Measurements from ENCODE around the gene SYCE1L.

SYCE1L gene

DNA sequence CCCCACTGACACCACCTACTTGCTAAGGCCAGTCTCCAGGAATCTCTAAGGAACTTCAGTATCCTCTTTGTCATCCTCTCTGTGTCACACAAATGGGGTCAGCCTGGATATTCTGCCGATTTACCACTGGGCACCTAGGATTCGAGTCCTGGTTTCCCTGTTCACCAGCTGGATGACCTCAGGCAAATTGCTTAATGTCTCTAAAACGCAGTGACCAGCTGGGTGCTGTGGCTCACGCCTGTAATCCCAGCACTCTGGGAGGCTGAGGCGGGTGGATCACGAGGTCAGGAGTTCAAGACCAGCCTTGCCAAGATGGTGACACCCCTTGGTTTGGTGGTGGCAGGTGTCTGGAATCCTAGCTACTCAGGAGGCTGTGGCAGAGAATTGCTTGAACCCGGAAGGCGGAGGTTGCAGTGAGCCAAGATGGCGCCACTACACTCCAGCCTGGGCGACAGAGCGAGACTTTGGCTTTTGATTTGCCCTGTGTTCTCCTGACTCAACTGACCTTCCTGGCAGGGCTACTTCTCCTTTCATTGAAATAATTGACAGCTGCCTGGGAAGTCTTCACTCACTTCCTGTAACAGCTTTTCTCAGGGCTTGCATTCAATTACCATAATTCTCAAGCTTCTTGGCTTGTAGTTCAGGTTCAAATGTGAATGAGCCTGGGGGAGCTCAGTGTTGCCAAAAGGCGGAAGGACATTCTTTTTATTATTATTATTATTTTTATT is 15.4 kb downstream of the SYCE1L start:
- no peak for DNase-seq (ENCODE audit: low read depth)
- H3K4me3 ChIP-seq (ENCODE audit: low read length), result no peak overlapping the region
- TF ChIP-seq, protein P1, sequence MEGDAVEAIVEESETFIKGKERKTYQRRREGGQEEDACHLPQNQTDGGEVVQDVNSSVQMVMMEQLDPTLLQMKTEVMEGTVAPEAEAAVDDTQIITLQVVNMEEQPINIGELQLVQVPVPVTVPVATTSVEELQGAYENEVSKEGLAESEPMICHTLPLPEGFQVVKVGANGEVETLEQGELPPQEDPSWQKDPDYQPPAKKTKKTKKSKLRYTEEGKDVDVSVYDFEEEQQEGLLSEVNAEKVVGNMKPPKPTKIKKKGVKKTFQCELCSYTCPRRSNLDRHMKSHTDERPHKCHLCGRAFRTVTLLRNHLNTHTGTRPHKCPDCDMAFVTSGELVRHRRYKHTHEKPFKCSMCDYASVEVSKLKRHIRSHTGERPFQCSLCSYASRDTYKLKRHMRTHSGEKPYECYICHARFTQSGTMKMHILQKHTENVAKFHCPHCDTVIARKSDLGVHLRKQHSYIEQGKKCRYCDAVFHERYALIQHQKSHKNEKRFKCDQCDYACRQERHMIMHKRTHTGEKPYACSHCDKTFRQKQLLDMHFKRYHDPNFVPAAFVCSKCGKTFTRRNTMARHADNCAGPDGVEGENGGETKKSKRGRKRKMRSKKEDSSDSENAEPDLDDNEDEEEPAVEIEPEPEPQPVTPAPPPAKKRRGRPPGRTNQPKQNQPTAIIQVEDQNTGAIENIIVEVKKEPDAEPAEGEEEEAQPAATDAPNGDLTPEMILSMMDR (conservative IDR thresholded peaks at IDR 0.05; ENCODE audit: low read depth, low read length), result no peak

DNA sequence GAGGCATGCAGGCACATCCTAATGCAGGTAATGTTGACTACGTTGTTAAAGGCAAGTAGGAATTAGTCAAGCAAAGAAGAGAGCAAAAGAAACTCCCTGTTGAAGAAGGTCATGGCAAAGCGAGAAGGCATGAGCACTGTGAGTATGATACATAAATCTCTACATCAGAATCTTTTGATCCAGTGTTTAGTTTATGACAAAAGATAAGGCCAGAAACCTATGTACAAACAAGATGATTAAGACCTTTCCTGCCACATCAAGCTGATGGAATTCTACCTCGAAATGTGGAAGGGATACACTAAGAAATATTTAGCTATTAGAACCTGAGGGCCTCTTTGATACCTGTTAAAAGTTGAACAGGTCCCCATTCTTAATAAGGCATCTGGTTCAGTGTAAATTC is 20.2 kb downstream of the SYCE1L start:
- no peak overlapping the region for H3K4me3 ChIP-seq (ENCODE audit: low read length)
- TF ChIP-seq, protein P1 (conservative IDR thresholded peaks at IDR 0.05; ENCODE audit: low read depth, low read length), result no peak
- DNase-seq (ENCODE audit: low read depth), result no peak

DNA sequence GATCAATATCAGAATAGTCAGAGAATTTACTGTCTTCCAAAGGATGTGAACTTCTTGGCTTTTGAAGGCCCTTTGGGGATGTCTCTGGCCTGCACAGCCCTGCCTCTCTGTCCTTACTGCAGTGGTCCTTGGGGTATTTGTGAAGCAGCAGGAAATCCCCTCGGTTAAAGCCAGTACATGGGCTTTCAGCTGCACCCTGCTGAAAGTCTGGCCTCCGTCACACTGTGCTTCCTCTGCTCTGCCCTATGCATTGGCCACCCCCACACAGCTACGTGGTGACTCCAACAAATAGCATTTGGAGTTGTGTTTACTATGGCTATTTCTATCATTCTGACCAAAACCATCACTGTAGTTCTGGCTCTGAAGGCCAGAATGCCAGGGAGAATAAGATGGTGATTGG is 21.2 kb downstream of the SYCE1L start:
- TF ChIP-seq, protein P1 (conservative IDR thresholded peaks at IDR 0.05; ENCODE audit: low read depth, low read length), result no peak
- no peak for DNase-seq (ENCODE audit: low read depth)
- H3K4me3 ChIP-seq (ENCODE audit: low read length), result no peak overlapping the region

DNA sequence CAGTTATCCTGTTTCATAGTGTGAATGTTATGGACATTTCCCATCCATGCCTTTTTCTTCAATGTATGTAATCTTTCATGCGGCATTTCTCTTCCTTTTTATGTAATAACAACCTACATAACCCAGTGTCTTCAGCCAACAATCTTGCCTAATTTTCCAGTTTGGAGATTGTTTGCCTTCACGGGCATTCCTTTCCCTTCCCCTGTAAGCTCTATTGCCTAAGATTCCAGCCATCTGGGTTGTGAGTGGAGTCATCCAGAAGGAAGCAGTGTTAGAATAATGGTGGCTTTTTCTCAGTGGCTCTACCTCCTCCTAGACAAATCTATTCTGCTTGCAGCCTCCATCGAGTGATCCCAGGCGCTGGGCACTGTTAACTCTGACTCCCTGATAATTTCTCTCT is 22.3 kb downstream of the SYCE1L start:
- no peak overlapping the region for H3K4me3 ChIP-seq (ENCODE audit: low read length)
- TF ChIP-seq, protein P1 (conservative IDR thresholded peaks at IDR 0.05; ENCODE audit: low read depth, low read length), result no peak
- no peak for DNase-seq (ENCODE audit: low read depth)

DNA sequence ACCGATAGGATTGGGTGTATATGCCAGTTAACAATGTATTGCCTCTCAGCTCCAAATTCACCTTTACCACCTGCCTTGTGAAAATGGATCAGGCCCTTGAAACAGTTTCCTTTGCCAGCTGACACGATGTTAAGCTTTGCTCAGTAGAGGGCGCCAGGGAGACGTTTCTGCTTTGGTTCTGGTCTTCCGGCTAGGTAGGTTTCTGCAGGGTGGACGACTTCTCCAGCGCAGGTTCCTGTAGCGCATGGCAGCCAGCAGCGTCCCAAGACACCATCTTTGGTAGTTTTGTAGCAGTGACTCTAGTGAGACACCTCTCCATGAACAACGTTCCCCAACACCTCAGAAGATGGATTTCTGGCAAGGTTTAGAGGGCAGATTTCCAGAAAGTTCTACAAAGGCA is 24.0 kb downstream of the SYCE1L start:
- TF ChIP-seq, protein P1 (conservative IDR thresholded peaks at IDR 0.05; ENCODE audit: low read depth, low read length), result peak; percentile 43
- no peak for DNase-seq (ENCODE audit: low read depth)
- H3K4me3 ChIP-seq (ENCODE audit: low read length), result no peak overlapping the region

DNA sequence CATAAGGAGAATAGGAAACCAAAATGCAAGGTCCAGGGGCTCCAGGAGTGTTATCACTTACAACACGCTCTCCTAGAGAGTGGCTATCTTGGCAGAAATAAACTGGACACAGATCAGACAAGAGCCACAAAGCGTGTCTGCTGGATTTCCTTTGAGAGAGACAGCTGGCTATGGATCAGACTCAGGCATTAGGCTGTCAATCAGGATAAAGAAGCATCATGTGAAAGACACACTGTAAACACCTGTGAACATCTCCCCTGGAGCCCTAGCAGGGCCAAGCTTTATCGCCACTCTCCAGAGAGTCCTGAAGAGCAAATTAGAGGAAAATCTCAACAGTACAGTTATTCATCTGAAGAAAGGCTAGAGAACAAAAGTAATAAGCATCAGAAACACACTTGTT is 26.0 kb downstream of the SYCE1L start:
- H3K4me3 ChIP-seq (ENCODE audit: low read length), result no peak overlapping the region
- TF ChIP-seq, protein P1 (conservative IDR thresholded peaks at IDR 0.05; ENCODE audit: low read depth, low read length), result no peak
- no peak for DNase-seq (ENCODE audit: low read depth)

DNA sequence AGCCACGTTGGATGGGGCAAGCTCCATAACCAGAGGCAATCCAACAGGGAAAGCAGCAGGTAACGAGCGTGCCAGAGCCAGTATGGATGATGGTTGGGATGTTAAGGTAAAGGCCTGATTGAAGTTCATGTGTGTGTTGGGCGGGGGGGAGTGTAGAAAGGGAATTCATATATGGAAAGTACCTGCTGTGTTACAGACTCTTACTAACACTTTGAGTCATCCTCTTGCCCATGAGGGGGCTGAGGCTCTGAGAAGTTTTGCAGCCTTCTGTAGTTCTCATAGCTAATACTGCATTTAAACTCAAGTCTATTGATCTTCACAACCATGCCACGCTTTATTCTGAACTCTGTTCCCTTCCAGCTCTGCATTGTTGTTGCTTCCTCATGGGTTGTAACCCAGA is 28.5 kb downstream of the SYCE1L start:
- H3K4me3 ChIP-seq (ENCODE audit: low read length), result no peak overlapping the region
- no peak for DNase-seq (ENCODE audit: low read depth)
- TF ChIP-seq, protein P1 (conservative IDR thresholded peaks at IDR 0.05; ENCODE audit: low read depth, low read length), result no peak
